Measurements from ENCODE around the gene AEBP1. TPM values are rescaled to one million over a fixed set of nuclear protein-coding genes. Genes with fewer than 3 reads are reported as not detected.

The AEBP1 gene
- total and polyA plus RNA-seq, 9 of the 15 experiments (the other 6 are each of a cell fraction or from before 2014, with no cell fraction given), result 0.03 to 0.78 (median 0.30) TPM; not detected in 2

- TF ChIP-seq CHD7 (IDR thresholded peaks at IDR 0.05; ENCODE audit: low read depth, low read length) (no peak), RFX1 (IDR thresholded peaks at IDR 0.05) (no peak), EWSR1 (IDR thresholded peaks at IDR 0.05; ENCODE audit: borderline replicate concordance, low read depth, partially characterized antibody) (no peak), KDM4B (IDR thresholded peaks at IDR 0.05; ENCODE audit: borderline replicate concordance in 2 of 2, low read depth in 1 of 2) (no peak)
Measured at GRCh38 chr7:44159824-44160630, 55.9 kb downstream of the AEBP1 start (continued).
